ENCODE data around the gene CDH11. TPM values are rescaled to one million over a fixed set of nuclear protein-coding genes. Genes with fewer than 3 reads are reported as not detected.

CDH11 gene
- total RNA-seq, 3 donors from 2014 or later, result 0.10 to 0.66 (median 0.35) TPM

DNA sequence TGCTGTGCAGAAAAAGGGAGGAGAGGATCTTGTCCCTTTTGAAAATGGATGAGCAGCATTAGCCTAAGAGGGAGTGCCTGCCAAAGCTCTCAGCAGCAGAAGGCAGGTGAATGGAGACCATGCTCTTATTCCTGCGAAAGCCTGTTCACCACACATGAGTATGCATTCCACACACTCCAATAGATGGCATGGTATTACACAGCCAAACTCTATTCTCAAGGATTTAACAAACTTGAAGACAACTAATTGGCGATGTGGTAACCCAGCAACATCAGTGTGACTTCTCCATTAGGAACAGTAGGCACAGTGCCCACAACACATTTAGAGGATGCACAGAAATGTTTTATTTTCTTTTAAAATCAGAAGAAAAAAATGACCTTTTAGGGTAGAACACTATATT, 77.8 kb downstream of the CDH11 start:
- DNase-seq, result no peak
- ATAC-seq, result no peak
- no peak overlapping the region for H3K4me3 Mint-ChIP-seq
- peaks cover 25% of the 10 kb centered on the region for H3K9me3 Mint-ChIP-seq
- no peaks in the 10 kb centered on the region for H3K36me3 Mint-ChIP-seq (ENCODE audit: insufficient read depth)
- H3K27me3 Mint-ChIP-seq (ENCODE audit: low read depth), result no peaks in the 10 kb centered on the region
- no peaks in the 10 kb centered on the region for H3K4me1 Mint-ChIP-seq (ENCODE audit: low read depth)

- H3K4me3 Mint-ChIP-seq, result no peak overlapping the region
- ATAC-seq (no peak), DNase-seq (no peak)
- H3K36me3 Mint-ChIP-seq (ENCODE audit: insufficient read depth), result no peaks in the 10 kb centered on the region
- H3K9me3 Mint-ChIP-seq, result peaks cover 22% of the 10 kb centered on the region
- H3K27me3 Mint-ChIP-seq (ENCODE audit: low read depth), result no peaks in the 10 kb centered on the region
- H3K4me1 Mint-ChIP-seq (ENCODE audit: low read depth), result no peaks in the 10 kb centered on the region
These were observed 79.2 kb downstream of the CDH11 start for GRCh38 chr16:65042438-65043365.

DNA sequence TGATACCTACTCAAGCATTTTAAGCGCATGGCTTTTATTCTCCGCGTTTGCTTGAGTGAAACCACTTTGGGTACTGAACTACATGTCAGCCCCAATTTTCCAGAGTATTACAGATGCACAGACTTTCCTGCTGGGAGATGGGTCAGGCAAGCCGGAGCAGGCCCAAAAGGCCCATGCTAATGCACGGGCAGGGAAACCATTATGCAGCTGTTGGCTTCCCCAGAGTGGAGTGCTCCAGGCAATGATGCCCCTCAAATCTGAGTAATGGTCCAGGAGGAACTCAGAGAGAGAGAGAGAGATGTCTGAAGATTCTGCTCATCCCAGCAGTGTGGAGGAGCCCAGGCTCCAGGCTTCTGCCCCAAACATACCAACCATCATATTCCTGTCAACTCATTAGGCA, 80.2 kb downstream of the CDH11 start:
- no peaks in the 10 kb centered on the region for H3K36me3 Mint-ChIP-seq (ENCODE audit: insufficient read depth)
- no peak overlapping the region for H3K4me3 Mint-ChIP-seq
- no peaks in the 10 kb centered on the region for H3K27me3 Mint-ChIP-seq (ENCODE audit: low read depth)
- ATAC-seq, result no peak
- peaks cover 24% of the 10 kb centered on the region for H3K9me3 Mint-ChIP-seq
- DNase-seq, result no peak
- no peaks in the 10 kb centered on the region for H3K4me1 Mint-ChIP-seq (ENCODE audit: low read depth)

DNA sequence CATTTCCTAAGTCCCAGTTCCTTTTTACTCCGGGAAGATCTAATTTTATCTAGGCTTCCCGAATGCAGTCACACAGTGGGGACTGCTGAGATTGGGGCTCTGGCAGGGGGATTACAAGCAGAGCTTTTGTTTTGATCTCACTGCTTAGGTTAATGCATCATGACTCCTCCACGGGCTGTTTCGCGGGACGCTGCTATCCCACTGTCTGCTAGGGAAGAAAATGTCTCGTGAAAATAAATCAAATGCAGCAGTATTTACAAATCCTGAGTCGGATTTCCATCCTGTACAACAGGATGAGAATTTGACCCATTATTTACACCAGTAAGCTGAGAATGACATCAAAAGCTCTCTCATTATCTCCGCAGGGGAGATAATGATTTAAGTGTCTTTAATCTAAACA, 83.8 kb downstream of the CDH11 start:
- no peaks in the 10 kb centered on the region for H3K4me1 Mint-ChIP-seq (ENCODE audit: low read depth)
- ATAC-seq (no peak), DNase-seq (no peak)

GRCh38 chr16:65037556-65037955, 84.3 kb downstream of the CDH11 start:
- ATAC-seq (no peak), DNase-seq (no peak)
- H3K4me3 Mint-ChIP-seq, result no peak overlapping the region
- no peaks in the 10 kb centered on the region for H3K27me3 Mint-ChIP-seq (ENCODE audit: low read depth)
- no peaks in the 10 kb centered on the region for H3K36me3 Mint-ChIP-seq (ENCODE audit: insufficient read depth)
- H3K9me3 Mint-ChIP-seq, result peaks cover 13% of the 10 kb centered on the region
- no peaks in the 10 kb centered on the region for H3K4me1 Mint-ChIP-seq (ENCODE audit: low read depth)

More for the DNA sequence above, 83.8 kb downstream of the CDH11 start:
- H3K4me3 Mint-ChIP-seq, result no peak overlapping the region
- H3K36me3 Mint-ChIP-seq (ENCODE audit: insufficient read depth), result no peaks in the 10 kb centered on the region
- peaks cover 19% of the 10 kb centered on the region for H3K9me3 Mint-ChIP-seq
- H3K27me3 Mint-ChIP-seq (ENCODE audit: low read depth), result no peaks in the 10 kb centered on the region

- ATAC-seq (no peak), DNase-seq (no peak)
- no peaks in the 10 kb centered on the region for H3K4me1 Mint-ChIP-seq (ENCODE audit: low read depth)
- peaks cover 9% of the 10 kb centered on the region for H3K9me3 Mint-ChIP-seq
- no peaks in the 10 kb centered on the region for H3K36me3 Mint-ChIP-seq (ENCODE audit: insufficient read depth)
- H3K4me3 Mint-ChIP-seq, result no peak overlapping the region
- H3K27me3 Mint-ChIP-seq (ENCODE audit: low read depth), result no peaks in the 10 kb centered on the region
These were observed 86.9 kb downstream of the CDH11 start for GRCh38 chr16:65034915-65035314.

DNA sequence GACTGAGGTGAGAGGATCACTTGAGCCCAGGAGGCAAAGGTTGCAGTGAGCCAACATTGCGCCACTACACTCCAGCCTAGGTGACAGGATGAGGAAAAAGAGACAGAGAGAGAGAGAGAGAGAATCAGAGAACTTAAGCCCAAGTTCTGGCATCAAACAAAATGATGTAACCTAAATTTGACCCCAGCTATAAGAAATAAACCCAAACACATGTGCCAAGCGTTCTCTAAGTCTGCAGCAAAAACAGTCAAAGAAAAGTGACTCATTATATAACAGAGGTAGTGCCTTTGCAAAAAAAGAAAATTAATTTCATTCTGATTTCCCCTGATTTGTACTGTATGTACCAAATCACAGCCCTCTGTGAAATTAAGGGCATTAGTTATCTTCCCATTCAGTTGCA, 89.5 kb downstream of the CDH11 start:
- no peaks in the 10 kb centered on the region for H3K27me3 Mint-ChIP-seq (ENCODE audit: low read depth)
- no peaks in the 10 kb centered on the region for H3K36me3 Mint-ChIP-seq (ENCODE audit: insufficient read depth)
- ATAC-seq (no peak), DNase-seq (no peak)
- H3K4me1 Mint-ChIP-seq (ENCODE audit: low read depth), result no peaks in the 10 kb centered on the region
- H3K9me3 Mint-ChIP-seq, result peaks cover 14% of the 10 kb centered on the region
- no peak overlapping the region for H3K4me3 Mint-ChIP-seq

DNA sequence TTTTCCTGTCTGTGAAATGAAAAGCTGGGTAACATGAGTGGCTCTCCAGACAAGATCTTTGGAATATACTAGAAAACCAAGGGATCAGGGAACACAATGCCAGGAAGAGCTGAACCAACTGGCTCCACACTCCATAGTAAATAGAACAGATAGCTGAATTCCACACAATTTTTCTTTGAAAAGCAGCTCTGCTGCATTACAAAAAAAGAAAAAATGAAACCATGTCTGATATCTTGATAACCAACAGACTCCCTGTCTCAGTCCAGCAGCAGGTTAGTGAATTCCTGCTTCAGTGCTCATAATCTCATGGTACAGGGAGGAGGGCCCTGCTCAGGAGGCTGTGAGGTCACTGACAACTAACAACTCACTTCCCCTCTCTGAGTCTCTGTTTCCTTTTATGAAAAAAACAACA, 97.1 kb downstream of the CDH11 start:
- Mint-ChIP-seq H3K4me1 (ENCODE audit: low read depth) (no peaks in the 10 kb centered on the region), H3K27me3 (ENCODE audit: low read depth) (no peaks in the 10 kb centered on the region), H3K36me3 (ENCODE audit: insufficient read depth) (no peaks in the 10 kb centered on the region), H3K9me3 (peaks cover 9% of the 10 kb centered on the region), H3K4me3 (no peak overlapping the region)
- ATAC-seq (no peak), DNase-seq (no peak)

- Mint-ChIP-seq H3K4me1 (ENCODE audit: low read depth) (no peaks in the 10 kb centered on the region), H3K4me3 (no peak overlapping the region), H3K9me3 (peaks cover 9% of the 10 kb centered on the region), H3K36me3 (ENCODE audit: insufficient read depth) (no peaks in the 10 kb centered on the region), H3K27me3 (ENCODE audit: low read depth) (no peaks in the 10 kb centered on the region)
- ATAC-seq (no peak), DNase-seq (no peak)
These were observed 98.1 kb downstream of the CDH11 start for GRCh38 chr16:65023802-65024201.

DNA sequence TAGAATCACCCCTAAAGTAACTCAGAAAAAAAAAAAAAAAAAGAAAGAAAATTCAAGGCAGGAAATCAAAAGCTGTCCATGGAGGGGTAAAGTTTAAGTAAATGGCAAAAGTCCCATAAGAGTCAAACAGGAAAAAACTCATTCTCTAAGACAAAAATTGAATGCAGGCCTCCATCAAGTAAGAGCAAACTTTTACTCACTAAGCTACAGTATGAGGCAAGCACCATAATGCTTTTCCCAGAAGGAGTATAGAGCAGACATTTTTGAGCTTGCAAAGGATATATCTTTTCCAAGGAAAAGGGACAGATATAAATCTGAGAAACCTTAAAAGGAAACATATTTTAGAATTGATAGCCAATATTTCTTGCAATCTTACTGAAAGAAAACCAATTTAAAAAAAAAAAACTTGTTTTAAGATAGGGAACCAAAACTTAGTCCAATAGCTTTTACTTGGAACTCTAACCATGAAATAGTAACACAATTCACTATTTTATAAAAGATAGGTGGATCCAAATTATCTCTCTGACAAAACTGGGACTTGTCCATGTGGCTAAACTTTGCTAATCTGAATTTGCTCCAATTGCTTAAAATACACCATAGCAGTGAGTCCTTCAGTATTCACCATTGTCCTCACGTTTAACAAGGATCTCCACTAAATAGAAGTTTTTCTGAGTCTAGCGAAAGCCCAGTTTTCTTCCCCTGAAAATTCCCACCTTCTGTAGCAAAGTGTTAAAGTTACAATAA, 99.8 kb downstream of the CDH11 start:
- Mint-ChIP-seq H3K4me1 (ENCODE audit: low read depth) (no peaks in the 10 kb centered on the region), H3K4me3 (no peak overlapping the region), H3K9me3 (peaks cover 9% of the 10 kb centered on the region), H3K27me3 (ENCODE audit: low read depth) (no peaks in the 10 kb centered on the region), H3K36me3 (ENCODE audit: insufficient read depth) (no peaks in the 10 kb centered on the region)
- no peak for DNase-seq
- ATAC-seq, result no peak

GRCh38 chr16:65016754-65017153, 105.1 kb downstream of the CDH11 start:
- Mint-ChIP-seq H3K9me3 (peaks cover 12% of the 10 kb centered on the region), H3K4me3 (no peak overlapping the region), H3K36me3 (ENCODE audit: insufficient read depth) (no peaks in the 10 kb centered on the region), H3K27me3 (ENCODE audit: low read depth) (no peaks in the 10 kb centered on the region), H3K4me1 (ENCODE audit: low read depth) (no peaks in the 10 kb centered on the region)
- ATAC-seq (no peak), DNase-seq (no peak)

DNA sequence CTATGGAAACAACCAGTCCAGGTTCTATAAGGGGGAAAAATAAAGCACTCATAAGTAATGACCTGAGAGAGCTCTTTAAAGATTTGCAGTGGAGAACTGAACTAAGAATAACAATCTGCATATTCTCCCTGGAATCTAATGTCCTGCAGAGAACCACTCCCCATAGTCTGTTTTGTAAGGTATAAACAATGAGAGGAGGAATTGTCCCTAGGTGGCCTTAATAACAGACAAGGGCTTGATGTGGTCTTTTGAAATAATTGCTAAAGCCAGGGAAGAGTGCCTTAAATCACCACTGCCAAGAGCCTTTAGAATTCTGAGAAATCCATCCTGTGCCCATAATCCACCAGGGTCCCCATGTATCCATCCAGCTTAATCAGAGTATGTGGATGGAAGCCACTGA, 106.3 kb downstream of the CDH11 start:
- no peak overlapping the region for H3K4me3 Mint-ChIP-seq
- DNase-seq (no peak), ATAC-seq (no peak)
- peaks cover 15% of the 10 kb centered on the region for H3K9me3 Mint-ChIP-seq
- H3K4me1 Mint-ChIP-seq (ENCODE audit: low read depth), result no peaks in the 10 kb centered on the region
- H3K27me3 Mint-ChIP-seq (ENCODE audit: low read depth), result no peaks in the 10 kb centered on the region
- H3K36me3 Mint-ChIP-seq (ENCODE audit: insufficient read depth), result no peaks in the 10 kb centered on the region

DNA sequence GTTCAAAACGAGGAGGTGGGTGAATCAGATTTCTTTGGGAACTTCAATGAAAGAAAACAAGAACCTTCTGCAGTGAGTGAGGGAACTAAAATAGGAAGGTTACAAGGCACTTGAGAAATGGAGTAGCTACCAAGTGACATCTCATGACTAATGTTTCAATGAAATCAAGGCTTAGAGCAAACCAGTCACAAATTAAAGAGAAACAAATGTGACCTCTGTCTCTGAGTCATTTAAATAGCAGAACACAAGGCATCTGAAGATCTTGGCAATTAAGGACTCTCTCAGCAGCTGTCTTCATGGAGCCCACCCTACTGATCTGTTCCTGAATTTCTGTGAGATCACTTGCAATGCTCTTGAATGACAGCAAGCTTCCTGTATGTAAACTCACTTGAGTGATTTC, 109.5 kb downstream of the CDH11 start:
- no peak overlapping the region for H3K4me3 Mint-ChIP-seq
- peaks cover 11% of the 10 kb centered on the region for H3K9me3 Mint-ChIP-seq
- no peak for DNase-seq
- H3K4me1 Mint-ChIP-seq (ENCODE audit: low read depth), result no peaks in the 10 kb centered on the region
- no peaks in the 10 kb centered on the region for H3K36me3 Mint-ChIP-seq (ENCODE audit: insufficient read depth)
- no peaks in the 10 kb centered on the region for H3K27me3 Mint-ChIP-seq (ENCODE audit: low read depth)
- no peak for ATAC-seq

GRCh38 chr16:65010125-65010524, 111.7 kb downstream of the CDH11 start:
- DNase-seq (no peak), ATAC-seq (no peak)
- no peaks in the 10 kb centered on the region for H3K27me3 Mint-ChIP-seq (ENCODE audit: low read depth)
- no peaks in the 10 kb centered on the region for H3K4me1 Mint-ChIP-seq (ENCODE audit: low read depth)
- peaks cover 19% of the 10 kb centered on the region for H3K9me3 Mint-ChIP-seq
- H3K4me3 Mint-ChIP-seq, result no peak overlapping the region
- no peaks in the 10 kb centered on the region for H3K36me3 Mint-ChIP-seq (ENCODE audit: insufficient read depth)

DNA sequence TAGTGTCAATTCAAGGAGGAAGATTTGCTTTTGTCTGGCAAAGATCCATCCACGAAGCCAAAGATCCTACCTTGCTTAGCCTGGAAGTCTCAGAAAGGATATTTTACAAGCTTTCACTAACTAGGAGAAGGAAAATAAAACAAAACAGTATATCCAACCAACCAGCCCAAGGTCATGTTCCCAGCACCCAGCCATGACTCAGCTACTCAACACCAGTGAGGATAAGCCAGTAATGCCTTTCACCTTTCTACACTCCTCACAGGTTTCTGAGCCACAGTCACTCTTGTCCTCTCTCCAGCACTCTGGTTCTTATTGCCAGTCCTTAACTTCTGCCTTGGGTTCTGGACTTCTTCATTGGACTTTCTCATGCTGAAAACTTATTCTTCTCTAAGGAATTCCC, 116.2 kb downstream of the CDH11 start:
- no peaks in the 10 kb centered on the region for H3K36me3 Mint-ChIP-seq (ENCODE audit: insufficient read depth)
- ATAC-seq, result no peak
- no peak overlapping the region for H3K4me3 Mint-ChIP-seq

More for the DNA sequence above, 116.2 kb downstream of the CDH11 start:
- H3K9me3 Mint-ChIP-seq, result peaks cover 8% of the 10 kb centered on the region
- no peak for DNase-seq
- H3K27me3 Mint-ChIP-seq (ENCODE audit: low read depth), result no peaks in the 10 kb centered on the region
- no peaks in the 10 kb centered on the region for H3K4me1 Mint-ChIP-seq (ENCODE audit: low read depth)

Data from activated T-cell treated with anti-CD3 and anti-CD28 coated beads, Interleukin-2, amount 50 U/mL, for 4 hours (primary cell).